Activated naive CD8-positive, alpha-beta T cell treated with anti-CD3 and anti-CD28 coated beads, Interleukin-2, amount 50 U/mL, for 16 hours (primary cell): ENCODE data around the gene AFAP1L1.

ENCODE experiments used
- DNase-seq: peaks from one replicate; pipeline ENCODE4 v3.0.0-alpha.2; 2020; ENCODE audit warnings: low read depth, low spot score

Gene AFAP1L1

DNA sequence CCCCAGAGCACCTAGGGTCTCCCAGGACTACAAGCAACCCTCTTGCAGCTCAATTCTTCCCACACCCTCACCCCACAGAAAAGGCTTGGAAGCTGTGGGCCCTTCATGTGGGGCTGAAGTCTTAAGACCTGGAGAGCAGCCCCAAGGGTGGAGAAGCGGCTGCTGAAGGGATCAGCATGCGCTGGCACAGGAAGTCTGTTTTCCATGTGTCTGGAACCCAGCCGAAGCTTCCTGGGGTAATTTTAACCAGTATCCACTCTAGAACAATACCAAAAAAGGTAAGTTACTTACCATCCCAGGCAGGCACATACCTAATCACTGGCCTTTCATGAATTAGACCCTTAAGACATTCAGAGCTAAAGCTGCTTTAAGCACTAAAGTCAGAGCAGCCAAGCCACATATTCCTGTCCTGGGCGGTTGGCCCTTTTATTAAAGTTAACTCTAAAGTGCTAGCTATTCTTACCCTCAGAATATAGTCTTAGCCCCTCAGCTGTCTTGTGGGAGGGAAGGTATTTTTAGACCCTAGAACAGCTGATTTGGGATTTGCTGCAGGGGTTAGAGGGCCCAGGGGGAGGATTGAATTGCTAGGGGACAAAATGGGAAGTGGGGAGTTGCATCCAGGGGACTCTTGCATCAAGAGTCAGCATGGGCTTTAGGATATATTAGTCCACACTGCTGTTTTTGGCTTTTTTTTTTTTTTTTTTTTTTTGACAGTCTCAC, 100.6 kb downstream of the AFAP1L1 start:
- DNase-seq: no peak

DNA sequence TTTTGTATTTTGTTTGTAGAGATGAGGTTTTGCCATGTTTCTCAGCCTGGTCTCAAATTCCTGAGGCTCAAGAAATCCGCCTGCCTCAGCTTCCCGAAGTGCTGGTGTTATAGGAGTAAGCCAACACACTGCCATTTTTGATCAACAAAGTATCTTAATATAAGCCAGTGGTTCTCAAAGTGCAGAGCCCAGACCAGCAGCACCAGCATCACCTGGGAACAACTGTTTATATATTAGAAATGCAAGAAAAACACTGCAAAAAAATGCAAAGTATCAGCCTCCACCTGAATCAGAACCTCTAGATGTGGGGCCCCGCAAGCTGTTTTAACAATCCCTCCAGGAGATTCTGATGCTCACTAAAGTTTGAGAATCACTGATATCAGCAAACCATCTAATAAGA, 101.3 kb downstream of the AFAP1L1 start:
- no peak for DNase-seq

DNA sequence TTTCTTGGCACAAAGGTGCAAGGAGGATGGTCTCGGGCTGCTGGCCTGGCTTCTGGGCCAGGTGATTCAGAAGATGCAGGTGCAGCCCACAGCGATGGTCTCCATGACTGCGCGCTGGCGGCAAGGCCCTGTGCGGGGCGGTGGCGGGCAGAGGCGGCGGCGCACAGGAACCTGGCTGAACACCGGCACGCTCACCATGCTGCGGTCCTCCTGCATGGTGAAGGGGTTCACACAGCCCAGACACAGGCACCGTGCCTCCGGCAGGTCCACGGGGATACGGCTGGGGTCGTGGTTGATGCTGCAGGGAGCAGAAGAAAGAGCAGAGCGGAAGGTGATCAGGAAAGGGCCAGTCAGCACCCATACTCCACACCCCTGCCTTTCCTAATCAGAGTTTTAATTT, 102.6 kb downstream of the AFAP1L1 start:
- no peak for DNase-seq

DNA sequence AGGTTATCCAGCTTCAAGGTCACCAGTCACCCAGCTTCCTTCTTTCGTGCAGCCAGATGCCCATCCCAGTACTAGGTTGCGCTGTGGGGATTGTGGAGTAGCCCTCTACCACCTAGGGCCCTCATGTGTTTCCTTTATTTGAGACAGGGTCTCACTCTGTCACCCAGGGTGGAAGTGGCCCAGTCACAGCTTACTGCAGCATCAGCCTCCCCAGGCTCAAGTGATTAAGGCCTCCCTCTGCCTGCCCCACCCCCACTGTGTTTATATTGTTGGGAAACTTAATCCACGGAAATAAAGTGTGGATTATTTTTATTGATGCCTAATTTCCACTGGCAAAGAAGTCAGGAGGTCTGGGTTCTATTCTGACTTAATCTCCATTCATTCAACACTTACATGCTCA, 103.1 kb downstream of the AFAP1L1 start:
- no peak for DNase-seq

DNA sequence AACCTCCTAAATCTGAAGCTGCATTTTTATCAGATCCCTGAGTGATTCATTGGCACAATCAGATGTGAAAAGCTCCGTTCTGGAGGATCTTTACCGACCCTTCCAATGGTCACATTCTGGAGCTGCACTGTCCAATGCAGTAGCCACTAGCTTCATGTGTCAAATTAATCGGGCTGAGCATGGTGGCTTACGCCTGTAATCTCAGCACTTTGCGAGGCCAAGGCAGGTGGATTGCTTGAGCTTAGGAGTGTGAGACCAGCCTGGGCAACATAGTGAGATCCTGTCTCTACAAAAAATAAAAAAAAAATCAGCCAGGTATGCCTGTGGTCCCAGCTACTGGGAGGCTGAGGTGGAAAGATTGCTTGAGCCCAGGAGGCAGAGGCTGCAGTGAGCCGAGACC, 103.8 kb downstream of the AFAP1L1 start:
- DNase-seq: no peak

DNA sequence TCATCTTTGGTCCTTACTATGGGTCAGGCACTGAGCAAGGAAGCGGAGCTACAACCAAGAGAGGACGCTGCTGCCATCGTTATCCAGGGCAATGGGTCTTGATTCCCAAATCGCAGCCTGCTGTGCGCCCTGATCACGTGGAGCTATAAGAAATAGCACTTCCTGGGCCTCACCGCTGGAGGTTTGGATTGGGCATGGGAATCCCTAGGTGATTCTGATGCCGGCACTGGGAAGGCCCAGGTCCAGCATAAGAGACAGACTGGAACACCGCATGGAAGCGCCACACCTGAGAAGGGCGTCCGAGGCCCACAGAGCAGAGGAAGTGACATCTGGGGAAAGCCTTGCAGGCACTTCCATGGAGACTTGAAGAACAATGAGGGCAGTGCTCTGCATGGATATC, 104.4 kb downstream of the AFAP1L1 start:
- DNase-seq: no peak

DNA sequence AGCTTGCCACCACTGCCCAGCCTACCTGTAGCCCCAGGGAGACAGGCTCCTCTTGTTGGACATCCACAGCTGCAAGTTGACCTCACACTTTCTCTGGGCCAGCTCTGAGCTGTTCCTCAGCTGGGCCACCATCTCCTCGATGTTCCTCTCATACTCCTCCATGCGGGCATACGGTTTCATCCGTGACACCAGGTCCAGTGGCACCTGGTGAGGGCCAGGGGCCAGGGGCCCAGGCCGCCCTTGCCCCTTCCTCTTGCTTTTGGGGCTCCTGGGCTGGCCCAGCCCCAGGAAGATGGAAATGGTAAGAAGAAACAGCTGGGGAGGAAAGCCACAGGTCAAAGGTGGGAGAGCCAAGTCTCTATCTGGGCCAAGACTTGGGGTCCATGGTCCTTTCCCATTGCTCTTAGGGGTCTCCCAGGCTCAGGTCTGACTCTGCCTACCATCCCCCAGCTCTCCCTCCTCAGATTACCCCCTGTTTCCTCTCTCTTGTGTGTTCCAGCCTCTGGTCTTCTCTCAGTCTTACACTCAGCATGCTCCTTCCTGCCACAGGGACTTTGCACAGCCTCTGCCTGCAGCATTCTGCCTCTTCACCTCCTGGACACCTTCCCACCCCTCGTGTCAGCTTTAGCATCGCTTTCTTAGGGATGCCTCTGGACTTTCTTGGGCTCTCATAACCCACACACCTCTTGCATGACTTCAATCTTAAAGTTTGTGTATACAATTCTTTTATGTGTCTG, 105.2 kb downstream of the AFAP1L1 start:
- no peak for DNase-seq

DNA sequence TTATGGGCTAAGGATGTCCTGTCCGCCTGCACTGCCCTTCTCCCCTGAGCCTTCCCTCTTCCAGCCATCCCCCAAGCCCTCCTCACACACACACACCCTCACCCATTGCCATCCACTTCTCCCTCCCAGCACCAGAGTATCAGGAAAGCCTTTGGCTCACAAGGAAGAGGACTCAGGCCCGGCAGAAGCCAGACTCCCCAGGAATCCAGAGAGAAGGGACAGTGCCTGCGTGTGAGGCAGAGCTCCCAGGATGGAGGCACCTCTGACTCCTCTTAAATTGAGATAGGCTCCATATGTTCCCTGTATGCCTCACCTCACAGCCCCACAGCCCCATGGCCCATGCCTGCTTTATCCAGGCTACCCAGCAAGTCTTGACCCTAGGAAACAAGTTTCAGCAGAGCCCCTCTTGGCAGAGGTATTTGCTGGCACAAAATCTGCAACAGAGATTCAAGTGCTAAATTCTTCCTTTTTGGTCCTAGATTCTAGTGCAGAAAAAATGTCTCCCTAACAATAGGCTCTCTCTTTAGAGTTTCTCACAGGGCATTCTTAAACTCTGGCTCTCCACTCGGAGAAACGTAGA, 106.7 kb downstream of the AFAP1L1 start:
- DNase-seq: no peak

DNA sequence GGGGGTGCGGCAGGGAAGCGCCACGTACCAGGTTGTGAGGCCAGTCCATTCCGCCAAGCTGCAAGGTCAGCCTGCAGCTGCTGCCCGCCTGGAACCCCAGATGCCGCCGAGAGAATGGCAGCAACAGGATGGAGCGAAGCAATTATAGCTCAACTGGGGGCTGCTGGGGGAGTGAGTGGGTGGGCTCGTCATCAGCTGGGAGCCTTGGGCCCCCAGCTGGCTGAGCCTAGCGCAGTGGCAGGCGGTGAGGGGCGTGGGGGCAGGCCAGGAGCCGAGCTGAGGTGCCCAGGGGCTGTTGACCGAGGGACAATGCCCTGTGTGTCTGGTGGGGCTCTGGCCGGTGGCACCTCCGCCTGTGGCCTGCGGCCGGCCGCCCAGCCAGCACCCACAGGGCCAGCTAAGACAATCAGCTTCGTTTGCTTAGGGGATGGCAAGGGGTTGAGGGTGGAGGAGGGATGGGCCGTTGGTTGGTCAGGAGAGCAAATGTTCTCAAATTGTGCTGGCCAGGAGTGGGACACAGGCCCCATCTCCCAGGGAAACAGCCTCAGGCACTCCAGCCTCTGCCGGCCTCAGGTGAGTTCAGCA, 107.6 kb downstream of the AFAP1L1 start, which contains the start of gene IL17B:
Gene IL17B, minus strand, starts transcription at position 116 of the 585 bp plus-strand sequence. Its CDS starts 67 bp downstream, at position 49.
- no peak for DNase-seq

DNA sequence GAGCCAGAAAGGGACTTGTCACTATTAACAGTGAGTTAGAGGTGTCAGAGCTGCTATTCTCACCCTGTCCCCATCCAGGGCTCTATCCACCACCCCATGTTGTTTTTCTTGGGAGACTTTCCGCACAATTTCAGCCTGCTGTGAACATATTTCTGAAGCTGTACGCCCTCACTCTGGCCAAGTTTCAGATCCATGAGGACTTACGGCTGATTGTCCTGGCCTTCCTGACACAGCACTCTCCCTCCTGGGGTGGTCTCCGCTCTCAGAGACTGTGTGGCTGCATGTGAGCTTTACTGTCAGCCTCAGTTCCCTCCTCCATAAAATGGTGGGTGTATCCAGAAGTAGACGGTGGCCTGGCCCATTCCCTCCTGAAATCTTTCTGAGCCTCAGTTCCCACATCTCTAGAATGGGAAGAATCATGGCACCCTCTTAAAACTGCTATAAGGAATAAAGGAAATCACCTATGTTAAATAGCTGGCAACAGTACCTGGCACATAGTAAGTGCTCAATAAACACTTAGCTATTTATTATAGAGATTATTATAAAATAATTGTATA, 108.2 kb downstream of the AFAP1L1 start:
- no peak for DNase-seq

DNA sequence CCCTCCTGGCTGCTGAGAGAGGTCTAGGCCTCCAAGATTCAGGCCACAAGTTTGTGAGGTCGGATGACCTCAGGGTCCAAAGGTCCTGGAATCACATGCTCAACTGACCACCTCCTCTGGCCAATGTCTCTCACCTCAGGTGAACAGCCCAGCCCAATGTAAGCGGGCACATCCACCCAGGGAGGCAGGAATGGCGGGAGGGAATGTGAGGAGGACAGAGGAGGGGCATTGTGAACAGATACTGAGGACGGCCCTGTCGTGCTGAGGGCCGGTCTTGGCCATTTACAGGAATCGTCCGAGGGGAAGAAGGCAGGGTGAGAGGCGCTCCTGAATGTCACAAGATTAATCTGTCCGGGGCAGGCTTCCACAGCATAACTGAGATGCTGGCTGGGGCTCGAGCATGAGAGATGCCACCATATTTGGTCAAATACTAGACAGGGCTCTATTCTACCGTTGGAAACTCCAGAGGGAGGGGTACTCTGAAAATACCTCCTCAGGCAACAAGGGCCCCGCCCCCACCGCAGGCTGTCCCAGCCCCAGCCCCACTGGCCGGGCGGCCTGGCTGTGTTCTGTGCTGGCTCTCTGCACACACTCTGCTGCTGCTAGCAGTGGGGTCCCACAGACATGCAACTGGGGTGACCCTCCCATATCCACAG, 108.9 kb downstream of the AFAP1L1 start:
- DNase-seq: no peak

DNA sequence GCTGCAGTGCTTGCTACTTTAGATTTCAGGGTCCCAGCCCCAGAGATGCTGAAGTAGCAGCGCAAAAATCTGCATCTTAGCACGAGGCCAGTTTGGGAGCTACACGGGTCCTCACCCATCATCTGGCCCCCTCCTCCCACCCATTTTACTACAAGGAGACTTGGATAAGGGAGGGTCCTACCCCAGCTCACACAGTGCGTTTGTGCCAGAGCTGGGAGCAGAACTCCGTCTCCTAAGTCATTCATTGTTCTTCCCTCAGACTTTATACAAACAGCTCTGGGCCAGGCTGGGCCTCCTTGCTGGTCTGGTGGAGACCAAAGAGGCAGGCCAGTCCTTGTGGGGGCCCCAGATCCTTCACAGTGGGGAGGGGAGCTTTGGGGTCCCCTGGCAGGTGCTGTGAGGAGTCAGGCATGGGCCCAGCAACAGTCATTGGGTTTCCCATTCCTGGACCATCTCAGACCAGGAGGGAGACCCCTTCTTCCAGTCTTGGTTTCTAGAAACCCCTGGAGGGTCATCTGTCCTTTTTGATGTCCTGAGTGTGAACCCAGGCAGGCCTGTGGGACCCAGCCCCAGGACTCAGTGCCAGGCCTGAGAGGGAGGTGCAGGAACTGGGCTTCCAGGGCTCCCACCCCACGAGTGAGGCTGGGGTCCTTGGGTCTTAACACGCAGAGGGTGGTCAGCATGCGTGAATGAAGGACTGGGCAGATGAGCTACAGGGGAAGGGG, 109.8 kb downstream of the AFAP1L1 start:
- no peak for DNase-seq

DNA sequence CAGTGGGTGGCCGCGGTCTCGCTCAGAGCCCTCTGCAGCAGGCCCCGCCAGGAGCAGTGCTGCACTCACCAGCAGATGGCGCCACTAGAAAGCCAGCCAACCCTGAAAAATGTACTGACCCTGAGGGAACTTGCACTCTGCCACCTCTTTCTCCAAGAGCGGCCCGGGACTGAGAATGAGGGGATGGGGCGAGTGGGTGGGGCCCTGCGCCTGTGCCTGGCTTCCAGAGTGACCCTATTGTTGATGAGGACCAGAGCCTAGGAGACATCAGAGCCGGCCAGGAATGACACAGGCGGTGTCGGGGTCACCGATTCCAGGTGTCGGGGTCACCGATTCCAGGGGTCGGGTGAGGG, 110.3 kb downstream of the AFAP1L1 start:
- DNase-seq: peak; percentile 49

DNA sequence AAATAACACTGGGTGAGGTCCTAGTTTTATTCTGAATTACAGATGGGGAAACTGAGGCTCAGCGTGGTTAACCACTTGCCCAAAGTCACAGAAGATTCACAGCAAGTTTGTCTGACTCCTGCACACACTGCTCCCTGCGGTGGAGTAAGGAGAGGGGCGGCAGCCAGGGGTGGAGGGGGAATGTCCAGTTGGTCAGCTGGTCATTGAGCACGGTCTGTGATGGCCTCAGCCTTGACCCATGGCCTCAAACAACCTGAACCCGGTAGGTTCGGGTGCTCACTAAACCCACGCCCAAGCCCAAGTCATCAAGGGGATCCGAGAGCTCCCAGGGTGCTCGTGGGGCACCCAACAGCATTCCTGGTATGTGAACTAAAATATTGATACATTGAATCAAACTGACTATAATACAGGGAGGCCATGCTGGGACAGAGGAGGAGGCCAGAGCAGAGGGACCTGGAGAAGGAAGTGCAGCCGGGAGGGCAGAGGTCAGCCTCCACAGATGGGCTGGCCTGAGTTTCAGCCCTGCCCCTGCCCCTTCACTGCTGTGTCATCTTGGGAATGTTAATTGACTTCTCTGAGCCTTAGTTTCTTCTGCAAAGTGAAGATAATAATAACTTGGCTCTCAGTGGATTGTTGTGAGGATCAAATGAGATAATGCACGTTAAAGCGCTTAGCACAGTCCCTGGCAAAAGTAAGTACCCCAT, 111.0 kb downstream of the AFAP1L1 start:
- no peak for DNase-seq

DNA sequence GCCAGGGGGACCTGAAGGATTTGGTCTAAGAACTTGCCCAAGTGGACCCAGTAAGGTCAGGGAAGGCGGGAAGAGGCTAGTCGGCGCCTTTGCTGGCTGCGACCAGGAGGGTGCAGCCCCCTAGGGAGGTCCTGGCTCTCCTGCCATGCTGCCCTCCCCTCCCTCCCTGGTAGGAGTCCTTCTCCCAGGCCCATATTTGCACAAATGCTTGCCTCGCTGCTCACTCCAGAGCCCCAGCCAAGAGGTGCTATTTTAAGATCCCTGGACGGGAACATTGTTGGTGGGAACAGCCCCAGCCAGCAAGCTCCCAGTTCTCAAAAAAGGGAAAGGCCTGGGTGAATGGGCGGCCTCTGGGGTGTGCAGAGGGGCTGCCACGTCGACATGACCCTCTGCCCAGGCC, 111.7 kb downstream of the AFAP1L1 start:
- no peak for DNase-seq

DNA sequence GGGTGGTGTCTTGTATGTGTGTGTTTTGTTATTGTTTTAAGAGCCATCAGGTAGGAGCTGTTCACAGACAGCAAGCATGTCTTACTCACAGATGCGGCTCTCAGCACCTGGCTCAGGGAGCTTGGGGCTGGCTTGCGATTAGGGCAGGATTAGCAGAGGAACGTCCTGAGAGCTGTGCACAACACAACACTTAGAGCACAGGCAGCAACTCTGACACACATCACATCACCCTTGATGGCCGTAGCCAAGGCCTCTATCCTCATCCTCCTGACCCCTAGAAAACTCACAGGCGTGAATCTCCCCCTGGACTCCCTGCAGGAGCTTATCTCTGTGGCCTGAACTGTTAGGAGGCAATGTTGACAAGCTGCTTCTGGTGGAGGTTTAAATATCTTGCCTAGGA, 114.5 kb downstream of the AFAP1L1 start:
- no peak for DNase-seq

DNA sequence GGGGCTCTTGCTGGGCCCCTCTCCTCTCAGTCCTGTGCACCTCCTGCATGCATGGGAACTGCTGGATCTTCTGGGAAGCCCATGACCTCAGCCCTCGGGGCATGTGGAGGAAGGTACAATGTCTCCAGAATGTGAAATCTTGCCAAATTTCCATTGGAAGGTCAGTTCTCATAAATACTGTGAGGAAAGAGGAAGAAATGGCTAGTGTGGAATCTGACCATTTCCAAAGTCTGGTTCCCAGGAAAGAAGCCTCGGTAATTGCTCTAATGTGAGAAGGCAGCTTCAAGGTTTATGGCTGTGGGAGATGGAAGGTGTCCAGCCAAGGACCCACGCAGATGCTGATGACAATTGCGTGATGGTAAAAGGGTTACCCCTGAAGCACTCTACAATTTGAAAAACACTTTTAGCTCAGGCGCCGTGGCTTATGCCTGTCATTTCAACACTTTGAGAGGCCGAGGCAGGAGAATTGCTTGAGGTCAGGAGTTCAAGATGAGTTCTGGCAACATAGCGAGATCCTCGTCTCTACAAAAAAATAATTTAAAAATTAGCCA, 115.5 kb downstream of the AFAP1L1 start:
- no peak for DNase-seq

DNA sequence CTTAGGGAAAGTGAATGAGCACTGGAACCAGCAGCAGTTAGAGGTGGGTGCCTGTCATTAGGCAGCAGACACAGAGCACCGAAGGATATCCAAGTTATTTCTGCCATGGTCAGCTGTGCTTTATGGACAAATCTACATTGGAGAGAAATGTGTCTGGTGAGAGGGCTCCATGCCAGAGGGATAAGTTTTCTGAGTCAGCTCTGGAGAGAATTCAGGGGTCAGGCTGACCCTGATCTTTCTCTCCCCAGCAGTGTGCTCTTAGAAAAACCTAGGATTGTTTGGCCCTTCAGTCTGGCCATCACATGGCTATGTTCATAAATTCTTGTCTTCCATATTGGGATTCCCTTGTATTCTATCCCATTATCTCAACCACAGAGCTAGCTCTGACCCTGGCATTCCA, 116.3 kb downstream of the AFAP1L1 start:
- no peak for DNase-seq

DNA sequence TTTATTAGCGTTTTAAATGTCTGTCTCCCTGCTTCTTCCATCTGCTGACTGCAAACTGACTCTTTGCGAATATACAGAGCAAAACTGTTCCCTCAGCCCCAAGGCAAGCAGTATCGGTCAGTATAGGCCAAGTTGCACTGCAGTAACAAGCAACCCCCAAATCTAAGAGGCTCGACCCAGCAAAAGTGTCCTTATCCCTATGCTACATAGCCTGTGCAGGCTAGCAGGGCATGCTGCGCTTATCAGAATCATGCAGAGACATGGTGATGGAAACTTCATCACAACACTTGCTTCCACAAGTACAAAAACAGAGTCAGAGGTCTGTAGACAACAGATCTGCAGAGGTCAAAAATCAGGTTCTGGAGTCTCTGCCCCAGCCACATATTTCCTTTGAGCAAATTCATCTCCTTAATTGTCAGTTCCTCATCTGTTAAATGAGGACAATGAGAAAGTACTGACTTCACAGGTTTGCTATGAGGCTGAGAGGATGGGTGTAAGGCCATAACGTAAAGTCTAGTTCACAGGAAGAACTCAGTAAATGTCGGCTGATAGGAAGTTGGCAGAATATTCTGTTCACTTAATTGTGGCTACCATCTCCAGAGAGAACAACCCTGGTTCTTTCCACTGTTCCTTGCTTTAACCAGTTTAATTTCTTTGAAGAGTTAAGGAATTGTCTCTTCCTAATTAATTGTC, 117.0 kb downstream of the AFAP1L1 start:
- no peak for DNase-seq
